HEK293 (cell line): ENCODE data around the gene FCER2.

Experiments
- MEIS1 ChIP-seq: sonication (generic); formaldehyde crosslinking; IDR thresholded peaks from 2 replicates; pipeline ENCODE4 v1.8.1; 2022; ENCODE audit warnings: missing genetic modification reagents, mild to moderate bottlenecking, borderline replicate concordance
- OSR2 ChIP-seq: fragments of 450-650 bp; formaldehyde crosslinking; IDR thresholded peaks from 2 replicates; pipeline ENCODE4 v1.5.1; 2016; ENCODE audit warnings: missing biosample characterization, missing genetic modification characterization
- RBAK ChIP-seq: fragments of 450-650 bp; formaldehyde crosslinking; IDR thresholded peaks from 2 replicates; pipeline ENCODE4 v1.5.1; 2016; ENCODE audit warnings: missing biosample characterization, missing genetic modification characterization
- TCF7L2 ChIP-seq: IDR thresholded peaks from 2 replicates; pipeline ENCODE4 v1.6.1; 2011; ENCODE audit warnings: low read depth, mild to moderate bottlenecking, inconsistent platforms, low read length, moderate library complexity, borderline replicate concordance
- ZBTB7A ChIP-seq: fragments of 450-650 bp; formaldehyde crosslinking; IDR thresholded peaks from 2 replicates; pipeline ENCODE4 v1.5.1; 2016; ENCODE audit warnings: low read depth, missing biosample characterization, missing genetic modification characterization
- ZNF629 ChIP-seq: fragments of 450-650 bp; formaldehyde crosslinking; IDR thresholded peaks from 2 replicates; pipeline ENCODE4 v1.5.1; 2017; ENCODE audit warnings: missing biosample characterization, missing genetic modification characterization
- ZNF670 ChIP-seq: fragments of 450-650 bp; formaldehyde crosslinking; IDR thresholded peaks from 2 replicates; pipeline ENCODE4 v1.5.1; 2016; ENCODE audit warnings: missing biosample characterization, missing genetic modification characterization, low read depth
- ZNF76 ChIP-seq: fragments of 450-650 bp; formaldehyde crosslinking; IDR thresholded peaks from 2 replicates; pipeline ENCODE4; 2016; ENCODE audit warnings: low read depth, missing biosample characterization, missing genetic modification characterization, borderline replicate concordance
- ZNF777 ChIP-seq: fragments of 450-650 bp; formaldehyde crosslinking; IDR thresholded peaks from 2 replicates; pipeline ENCODE4 v1.5.1; 2017; ENCODE audit warnings: missing biosample characterization, missing genetic modification characterization, borderline replicate concordance
- ZSCAN16 ChIP-seq: fragments of 450-650 bp; formaldehyde crosslinking; IDR thresholded peaks from 2 replicates; pipeline ENCODE4 v1.5.1; 2016; ENCODE audit warnings: missing biosample characterization, missing genetic modification characterization
- TF ChIP-seq, protein P1 (sequence below): fragments of 450-650 bp; formaldehyde crosslinking; IDR thresholded peaks from 2 replicates; pipeline ENCODE4 v1.5.1; 2016; ENCODE audit warnings: missing biosample characterization, missing genetic modification characterization
- TF ChIP-seq, protein P2 (sequence below): fragments of 450-650 bp; formaldehyde crosslinking; IDR thresholded peaks from 2 replicates; pipeline ENCODE4 v1.5.1; 2016; ENCODE audit warnings: missing biosample characterization, missing genetic modification characterization, low read depth
- TF ChIP-seq, protein P3 (sequence below): fragments of 450-650 bp; formaldehyde crosslinking; IDR thresholded peaks from 2 replicates; pipeline ENCODE4 v1.5.1; 2016; ENCODE audit warnings: missing biosample characterization, missing genetic modification characterization
- TF ChIP-seq, protein P4 (sequence below): fragments of 450-650 bp; formaldehyde crosslinking; IDR thresholded peaks from 2 replicates; pipeline ENCODE4 v1.5.1; 2016; ENCODE audit warnings: missing biosample characterization, missing genetic modification characterization

DNA sequence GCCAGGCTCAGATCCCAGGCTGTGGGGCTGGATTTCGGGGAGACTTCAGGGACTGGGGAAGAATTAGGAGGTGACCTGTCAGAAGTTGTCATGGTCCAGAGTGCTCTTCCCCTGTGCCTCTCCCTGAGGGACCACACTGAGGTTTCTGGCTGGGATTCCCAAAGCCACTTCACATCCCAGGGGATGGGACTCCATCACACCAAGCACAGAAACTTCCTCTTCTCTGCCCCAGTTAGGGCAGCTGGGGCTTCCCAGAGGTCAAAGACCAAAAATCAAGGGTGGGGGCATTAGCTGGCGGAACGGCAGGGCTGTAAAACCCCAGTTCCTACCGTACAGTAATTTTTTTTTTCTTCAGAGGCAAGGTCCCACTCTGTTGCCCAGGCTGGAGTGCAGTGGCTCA, 7.4 kb downstream of the FCER2 start:
- TF ChIP-seq RBAK (tag by site-specific recombination) (no peak), ZNF670 (tag by site-specific recombination) (no peak), ZNF777 (no peak), ZBTB7A (no peak), OSR2 (tag by site-specific recombination) (no peak), ZNF76 (tag by site-specific recombination) (no peak), ZSCAN16 (tag by site-specific recombination) (no peak), ZNF629 (tag by site-specific recombination) (no peak), MEIS1 (CRISPR knock-in tag) (no peak), TCF7L2 (no peak)
- TF ChIP-seq, protein P1, sequence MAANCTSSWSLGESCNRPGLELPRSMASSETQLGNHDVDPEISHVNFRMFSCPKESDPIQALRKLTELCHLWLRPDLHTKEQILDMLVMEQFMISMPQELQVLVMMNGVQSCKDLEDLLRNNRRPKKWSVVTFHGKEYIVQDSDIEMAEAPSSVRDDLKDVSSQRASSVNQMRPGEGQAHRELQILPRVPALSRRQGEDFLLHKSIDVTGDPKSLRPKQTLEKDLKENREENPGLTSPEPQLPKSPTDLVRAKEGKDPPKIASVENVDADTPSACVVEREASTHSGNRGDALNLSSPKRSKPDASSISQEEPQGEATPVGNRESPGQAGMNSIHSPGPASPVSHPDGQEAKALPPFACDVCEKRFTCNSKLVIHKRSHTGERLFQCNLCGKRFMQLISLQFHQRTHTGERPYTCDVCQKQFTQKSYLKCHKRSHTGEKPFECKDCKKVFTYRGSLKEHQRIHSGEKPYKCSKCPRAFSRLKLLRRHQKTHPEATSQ (tag by site-specific recombination), result no peak
- TF ChIP-seq, protein P2, sequence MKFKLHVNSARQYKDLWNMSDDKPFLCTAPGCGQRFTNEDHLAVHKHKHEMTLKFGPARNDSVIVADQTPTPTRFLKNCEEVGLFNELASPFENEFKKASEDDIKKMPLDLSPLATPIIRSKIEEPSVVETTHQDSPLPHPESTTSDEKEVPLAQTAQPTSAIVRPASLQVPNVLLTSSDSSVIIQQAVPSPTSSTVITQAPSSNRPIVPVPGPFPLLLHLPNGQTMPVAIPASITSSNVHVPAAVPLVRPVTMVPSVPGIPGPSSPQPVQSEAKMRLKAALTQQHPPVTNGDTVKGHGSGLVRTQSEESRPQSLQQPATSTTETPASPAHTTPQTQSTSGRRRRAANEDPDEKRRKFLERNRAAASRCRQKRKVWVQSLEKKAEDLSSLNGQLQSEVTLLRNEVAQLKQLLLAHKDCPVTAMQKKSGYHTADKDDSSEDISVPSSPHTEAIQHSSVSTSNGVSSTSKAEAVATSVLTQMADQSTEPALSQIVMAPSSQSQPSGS (tag by site-specific recombination), result no peak
- TF ChIP-seq, protein P3, sequence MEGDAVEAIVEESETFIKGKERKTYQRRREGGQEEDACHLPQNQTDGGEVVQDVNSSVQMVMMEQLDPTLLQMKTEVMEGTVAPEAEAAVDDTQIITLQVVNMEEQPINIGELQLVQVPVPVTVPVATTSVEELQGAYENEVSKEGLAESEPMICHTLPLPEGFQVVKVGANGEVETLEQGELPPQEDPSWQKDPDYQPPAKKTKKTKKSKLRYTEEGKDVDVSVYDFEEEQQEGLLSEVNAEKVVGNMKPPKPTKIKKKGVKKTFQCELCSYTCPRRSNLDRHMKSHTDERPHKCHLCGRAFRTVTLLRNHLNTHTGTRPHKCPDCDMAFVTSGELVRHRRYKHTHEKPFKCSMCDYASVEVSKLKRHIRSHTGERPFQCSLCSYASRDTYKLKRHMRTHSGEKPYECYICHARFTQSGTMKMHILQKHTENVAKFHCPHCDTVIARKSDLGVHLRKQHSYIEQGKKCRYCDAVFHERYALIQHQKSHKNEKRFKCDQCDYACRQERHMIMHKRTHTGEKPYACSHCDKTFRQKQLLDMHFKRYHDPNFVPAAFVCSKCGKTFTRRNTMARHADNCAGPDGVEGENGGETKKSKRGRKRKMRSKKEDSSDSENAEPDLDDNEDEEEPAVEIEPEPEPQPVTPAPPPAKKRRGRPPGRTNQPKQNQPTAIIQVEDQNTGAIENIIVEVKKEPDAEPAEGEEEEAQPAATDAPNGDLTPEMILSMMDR (tag by site-specific recombination), result no peak
- TF ChIP-seq, protein P4, sequence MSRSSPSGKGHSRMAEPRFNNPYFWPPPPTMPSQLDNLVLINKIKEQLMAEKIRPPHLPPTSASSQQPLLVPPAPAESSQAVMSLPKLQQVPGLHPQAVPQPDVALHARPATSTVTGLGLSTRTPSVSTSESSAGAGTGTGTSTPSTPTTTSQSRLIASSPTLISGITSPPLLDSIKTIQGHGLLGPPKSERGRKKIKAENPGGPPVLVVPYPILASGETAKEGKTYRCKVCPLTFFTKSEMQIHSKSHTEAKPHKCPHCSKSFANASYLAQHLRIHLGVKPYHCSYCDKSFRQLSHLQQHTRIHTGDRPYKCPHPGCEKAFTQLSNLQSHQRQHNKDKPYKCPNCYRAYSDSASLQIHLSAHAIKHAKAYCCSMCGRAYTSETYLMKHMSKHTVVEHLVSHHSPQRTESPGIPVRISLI (tag by site-specific recombination), result no peak
